Midbrain (tissue), 1 donor: ENCODE measurements around the gene POU6F1.
"Not testable (repeated sequence)": the region's sequence is repeated elsewhere in the genome, so short reads cannot be mapped to it uniquely, and the experiment has no call there.

Experiments
- DNase-seq: peaks from one replicate; lab custom pipeline; 2025; lab: John Stamatoyannopoulos, UW

POU6F1 gene

GRCh38 chr12:51229116-51229809 is 11.4 kb upstream of the POU6F1 start:
- no peak for DNase-seq

GRCh38 chr12:51227962-51228361 is 10.1 kb upstream of the POU6F1 start:
- DNase-seq: no peak

GRCh38 chr12:51227112-51227511 is 9.2 kb upstream of the POU6F1 start:
- DNase-seq: not testable (repeated sequence)

GRCh38 chr12:51225771-51226170 is 7.9 kb upstream of the POU6F1 start:
- DNase-seq: no peak

- no peak for DNase-seq
Measured at GRCh38 chr12:51225234-51225633, 7.4 kb upstream of the POU6F1 start.

- no peak for DNase-seq
Measured at GRCh38 chr12:51224625-51225024, 6.8 kb upstream of the POU6F1 start.

- DNase-seq: no peak
Measured at GRCh38 chr12:51222461-51222860, 4.6 kb upstream of the POU6F1 start.

GRCh38 chr12:51219857-51220256 is 2.0 kb upstream of the POU6F1 start:
- DNase-seq: not testable (repeated sequence)

GRCh38 chr12:51219322-51219721 is 1.5 kb upstream of the POU6F1 start:
- DNase-seq: no peak

GRCh38 chr12:51218607-51219161 is 822 bp upstream of the POU6F1 start:
- no peak for DNase-seq

- peak; percentile 63 for DNase-seq
Measured at GRCh38 chr12:51217133-51217967, 512 bp downstream of the POU6F1 start.

- DNase-seq: no peak
Measured at GRCh38 chr12:51216642-51217041, 1.2 kb downstream of the POU6F1 start.

- no peak for DNase-seq
Measured at GRCh38 chr12:51214895-51215294, 3.0 kb downstream of the POU6F1 start.

- DNase-seq: peak; percentile 59
Measured at GRCh38 chr12:51210690-51211395, 7.0 kb downstream of the POU6F1 start.

- DNase-seq: no peak
Measured at GRCh38 chr12:51209259-51209658, 8.6 kb downstream of the POU6F1 start.

GRCh38 chr12:51208016-51208660 is 9.7 kb downstream of the POU6F1 start:
- DNase-seq: no peak

- peak; percentile 29 for DNase-seq
Measured at GRCh38 chr12:51205350-51205749, 12.5 kb downstream of the POU6F1 start.

GRCh38 chr12:51202718-51203117 is 15.1 kb downstream of the POU6F1 start:
- DNase-seq: no peak

- no peak for DNase-seq
Measured at GRCh38 chr12:51200806-51201205, 17.1 kb downstream of the POU6F1 start.

GRCh38 chr12:51200156-51200555 is 17.7 kb downstream of the POU6F1 start:
- DNase-seq: no peak

- no peak for DNase-seq
Measured at GRCh38 chr12:51199366-51199945, 18.4 kb downstream of the POU6F1 start.
